OCI-LY3 (cell line): ENCODE results near the gene TAMM41.

Experiments used
- EZH2phosphoT487 ChIP-seq: fragments of 200-600 bp; shearing (Covaris generic); IDR thresholded peaks from 2 replicates; pipeline ENCODE4 v1.6.1; 2018; ENCODE audit warnings: antibody characterized with exemption, mixed run types, low read depth
- TF ChIP-seq, protein P1 (sequence below): fragments of 200-600, 300-600 bp; sonication (generic); IDR thresholded peaks from 2 replicates; pipeline ENCODE4 v1.5.1; 2014; ENCODE audit warnings: antibody characterized with exemption, low read length, low read depth

- TF ChIP-seq, protein P1, sequence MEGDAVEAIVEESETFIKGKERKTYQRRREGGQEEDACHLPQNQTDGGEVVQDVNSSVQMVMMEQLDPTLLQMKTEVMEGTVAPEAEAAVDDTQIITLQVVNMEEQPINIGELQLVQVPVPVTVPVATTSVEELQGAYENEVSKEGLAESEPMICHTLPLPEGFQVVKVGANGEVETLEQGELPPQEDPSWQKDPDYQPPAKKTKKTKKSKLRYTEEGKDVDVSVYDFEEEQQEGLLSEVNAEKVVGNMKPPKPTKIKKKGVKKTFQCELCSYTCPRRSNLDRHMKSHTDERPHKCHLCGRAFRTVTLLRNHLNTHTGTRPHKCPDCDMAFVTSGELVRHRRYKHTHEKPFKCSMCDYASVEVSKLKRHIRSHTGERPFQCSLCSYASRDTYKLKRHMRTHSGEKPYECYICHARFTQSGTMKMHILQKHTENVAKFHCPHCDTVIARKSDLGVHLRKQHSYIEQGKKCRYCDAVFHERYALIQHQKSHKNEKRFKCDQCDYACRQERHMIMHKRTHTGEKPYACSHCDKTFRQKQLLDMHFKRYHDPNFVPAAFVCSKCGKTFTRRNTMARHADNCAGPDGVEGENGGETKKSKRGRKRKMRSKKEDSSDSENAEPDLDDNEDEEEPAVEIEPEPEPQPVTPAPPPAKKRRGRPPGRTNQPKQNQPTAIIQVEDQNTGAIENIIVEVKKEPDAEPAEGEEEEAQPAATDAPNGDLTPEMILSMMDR = no peak
- no peak for TF ChIP-seq EZH2phosphoT487
Measured at GRCh38 chr3:11789412-11789811, 57.3 kb downstream of the TAMM41 start.
